Chondrocyte (in vitro differentiated cells): ENCODE data around the gene HRH2. TPM values are rescaled to one million over a fixed set of nuclear protein-coding genes. Genes with fewer than 3 reads are reported as not detected.
"Not testable (repeated sequence)": the region's sequence is repeated elsewhere in the genome, so short reads cannot be mapped to it uniquely, and the experiment has no call there.

Experiments used
- DNase-seq: peaks from one replicate; pipeline ENCODE4 v3.0.0; 2021; ENCODE audit warnings: mixed read lengths, low spot score
- H3K27ac Mint-ChIP-seq: one replicate; pipeline ENCODE4 v1.8.0; 2021; ENCODE audit warnings: mild to moderate bottlenecking, moderate library complexity, mixed read lengths; ENCODE audit not compliant: unreplicated experiment
- H3K27me3 Mint-ChIP-seq: 2 replicates; pipeline ENCODE4 v1.8.0; 2021; ENCODE audit warnings: low read depth, mixed read lengths
- H3K36me3 Mint-ChIP-seq: 2 replicates; pipeline ENCODE4 v1.8.0; 2021; ENCODE audit warnings: low read depth, mixed read lengths
- H3K4me1 Mint-ChIP-seq: 2 replicates; pipeline ENCODE4 v1.8.0; 2021; ENCODE audit warnings: low read depth, mild to moderate bottlenecking, mixed read lengths
- H3K4me3 Mint-ChIP-seq: one replicate; pipeline ENCODE4 v1.8.0; 2021; ENCODE audit warnings: mild to moderate bottlenecking, moderate library complexity, mixed read lengths; ENCODE audit not compliant: unreplicated experiment
- H3K9me3 Mint-ChIP-seq: 2 replicates; pipeline ENCODE4 v1.8.0; 2021; ENCODE audit warnings: low read depth, mixed read lengths
- total RNA-seq: library from RNA; stranded (reverse); gene quantifications from 3 replicates; pipeline ENCODE4 v1.2.1, GENCODE V29; 2021
- TF ChIP-seq, protein P1 (sequence below): fragments of 200-600 bp; sonication (generic); IDR thresholded peaks from 2 replicates; pipeline ENCODE4 v1.5.0; 2021; ENCODE audit warnings: antibody characterized with exemption, mild to moderate bottlenecking, moderate library complexity

Gene HRH2
- total RNA-seq, 1 donor from 2014 or later = 0.30 TPM

DNA sequence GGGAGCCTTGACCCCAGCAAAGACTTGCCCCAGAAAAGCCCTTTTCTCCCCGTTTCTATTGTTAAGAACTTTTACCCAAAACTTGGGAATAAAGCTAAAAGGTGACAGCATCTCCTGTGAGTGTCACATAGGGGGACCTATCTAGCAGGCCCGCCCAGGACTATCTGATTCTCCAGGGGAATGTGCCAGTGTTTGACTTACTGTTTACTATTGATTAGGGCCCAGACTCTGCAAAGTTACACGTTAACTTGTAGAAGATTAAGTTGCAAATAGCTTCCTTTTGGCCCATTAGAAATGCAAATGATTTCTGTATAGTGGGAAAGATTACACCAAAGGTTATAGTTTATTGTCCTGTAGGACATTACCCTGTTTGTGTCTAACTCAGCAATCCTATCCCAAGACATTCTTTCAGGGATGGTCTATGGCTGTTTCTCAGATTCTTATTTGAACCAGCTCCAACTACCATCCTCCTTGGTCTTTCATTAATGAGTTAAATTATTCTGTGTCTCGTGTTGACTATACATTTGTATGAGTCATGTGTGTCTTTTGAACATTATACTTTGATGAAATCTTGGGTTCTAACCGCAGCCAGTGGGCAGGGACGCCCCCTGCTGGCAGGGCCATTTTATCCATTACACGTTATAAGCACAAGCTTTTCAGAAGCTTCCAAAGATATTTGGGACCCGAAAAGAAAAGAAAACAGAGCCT is 60.7 kb downstream of the HRH2 start:
- H3K36me3 Mint-ChIP-seq = peaks cover 2% of the 10 kb centered on the region
- peaks cover 12% of the 10 kb centered on the region for H3K9me3 Mint-ChIP-seq
- no peak overlapping the region for H3K27ac Mint-ChIP-seq
- TF ChIP-seq, protein P1, sequence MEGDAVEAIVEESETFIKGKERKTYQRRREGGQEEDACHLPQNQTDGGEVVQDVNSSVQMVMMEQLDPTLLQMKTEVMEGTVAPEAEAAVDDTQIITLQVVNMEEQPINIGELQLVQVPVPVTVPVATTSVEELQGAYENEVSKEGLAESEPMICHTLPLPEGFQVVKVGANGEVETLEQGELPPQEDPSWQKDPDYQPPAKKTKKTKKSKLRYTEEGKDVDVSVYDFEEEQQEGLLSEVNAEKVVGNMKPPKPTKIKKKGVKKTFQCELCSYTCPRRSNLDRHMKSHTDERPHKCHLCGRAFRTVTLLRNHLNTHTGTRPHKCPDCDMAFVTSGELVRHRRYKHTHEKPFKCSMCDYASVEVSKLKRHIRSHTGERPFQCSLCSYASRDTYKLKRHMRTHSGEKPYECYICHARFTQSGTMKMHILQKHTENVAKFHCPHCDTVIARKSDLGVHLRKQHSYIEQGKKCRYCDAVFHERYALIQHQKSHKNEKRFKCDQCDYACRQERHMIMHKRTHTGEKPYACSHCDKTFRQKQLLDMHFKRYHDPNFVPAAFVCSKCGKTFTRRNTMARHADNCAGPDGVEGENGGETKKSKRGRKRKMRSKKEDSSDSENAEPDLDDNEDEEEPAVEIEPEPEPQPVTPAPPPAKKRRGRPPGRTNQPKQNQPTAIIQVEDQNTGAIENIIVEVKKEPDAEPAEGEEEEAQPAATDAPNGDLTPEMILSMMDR = peak; percentile 77
- no peaks in the 10 kb centered on the region for H3K27me3 Mint-ChIP-seq
- H3K4me1 Mint-ChIP-seq = no peaks in the 10 kb centered on the region
- H3K4me3 Mint-ChIP-seq = no peak overlapping the region
- DNase-seq = no peak

DNA sequence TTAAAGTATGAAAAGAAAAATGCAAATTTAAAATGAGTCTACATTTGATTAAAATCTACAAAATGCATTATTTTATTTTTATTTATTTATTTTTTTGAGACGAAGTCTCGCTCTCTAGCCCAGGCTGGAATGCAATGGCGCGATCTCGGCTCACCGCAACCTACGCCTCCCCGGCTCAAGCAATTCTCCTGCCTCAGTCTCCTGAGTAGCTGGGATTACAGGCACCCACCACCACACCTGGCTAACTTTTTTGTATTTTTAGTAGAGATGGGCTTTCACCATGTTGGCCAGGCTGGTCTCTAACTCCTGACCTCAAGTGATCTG is 61.2 kb downstream of the HRH2 start:
- not testable (repeated sequence) for H3K36me3 Mint-ChIP-seq, H3K4me3 Mint-ChIP-seq, H3K27me3 Mint-ChIP-seq, H3K27ac Mint-ChIP-seq, H3K4me1 Mint-ChIP-seq, DNase-seq
- TF ChIP-seq, protein P1 = peak; percentile 22
- peaks cover 12% of the 10 kb centered on the region for H3K9me3 Mint-ChIP-seq

DNA sequence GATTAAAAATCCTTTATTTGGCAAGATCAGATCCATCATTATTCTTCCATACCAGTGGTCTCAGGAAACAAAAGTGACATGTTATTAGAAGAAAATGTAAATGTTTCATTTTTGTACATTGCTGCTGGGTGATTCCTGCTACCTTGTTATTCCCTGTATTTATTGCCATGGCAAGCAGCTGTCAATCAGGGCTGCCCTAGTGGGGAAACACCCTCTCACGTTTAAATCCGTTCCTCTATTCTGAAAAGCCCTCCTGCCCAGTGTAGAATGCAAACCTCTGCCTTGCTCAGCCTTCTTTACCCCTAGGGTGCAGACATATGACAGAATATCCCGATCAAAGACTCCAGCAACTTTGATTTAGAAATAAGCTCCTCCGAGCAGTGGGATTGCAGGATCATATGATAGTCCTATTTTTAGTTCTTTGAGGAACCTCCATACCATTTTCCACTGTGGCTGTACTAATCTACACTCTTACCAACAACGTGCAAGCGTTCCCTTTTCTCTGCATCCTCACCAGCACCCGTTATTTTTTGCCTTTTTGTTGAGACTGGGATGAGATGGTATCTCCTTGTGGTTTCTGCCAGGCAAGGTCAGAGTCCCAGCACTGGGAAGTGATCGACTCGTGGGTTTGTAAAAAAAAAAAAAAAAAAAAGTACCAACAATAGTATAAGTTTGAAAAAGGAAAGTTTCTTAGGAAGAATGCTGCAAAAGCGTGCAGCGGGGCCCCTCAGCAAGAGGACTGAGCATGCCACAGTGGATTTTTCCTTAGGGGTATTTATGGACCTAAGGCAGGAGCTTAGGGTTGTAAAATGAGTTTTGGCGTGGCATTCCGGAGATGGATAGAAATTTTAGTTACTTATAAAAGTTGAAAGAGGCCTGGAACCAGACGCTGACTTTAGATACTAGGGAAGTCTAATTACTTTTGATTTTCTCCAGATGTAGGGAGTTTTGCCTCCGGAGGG is 66.7 kb downstream of the HRH2 start:
- TF ChIP-seq, protein P1 = no peak
- no peaks in the 10 kb centered on the region for H3K36me3 Mint-ChIP-seq
- H3K4me3 Mint-ChIP-seq = no peak overlapping the region
- peaks cover 4% of the 10 kb centered on the region for H3K4me1 Mint-ChIP-seq
- DNase-seq = no peak
- no peak overlapping the region for H3K27ac Mint-ChIP-seq
- peaks cover 2% of the 10 kb centered on the region for H3K9me3 Mint-ChIP-seq
- H3K27me3 Mint-ChIP-seq = peaks cover 14% of the 10 kb centered on the region

DNA sequence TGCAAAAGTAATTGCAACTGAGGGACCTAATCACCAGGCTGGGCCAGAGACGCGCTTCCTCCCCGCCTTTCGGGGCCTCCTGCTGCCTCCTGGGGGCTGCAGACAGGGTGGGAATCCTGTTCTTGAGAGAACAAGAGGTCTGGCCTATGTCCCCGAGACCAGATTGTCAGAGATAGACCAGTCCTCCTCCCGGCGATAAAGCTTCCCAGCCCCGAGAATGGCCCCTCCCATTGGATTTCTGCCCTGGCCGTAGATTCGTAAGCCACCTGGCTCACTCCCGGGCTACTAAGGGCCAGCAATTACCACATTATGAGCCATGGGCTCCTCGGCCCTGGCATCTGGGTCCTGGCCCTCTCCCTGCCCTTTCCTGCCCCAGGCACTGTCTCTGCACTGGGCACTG is 70.4 kb downstream of the HRH2 start:
- no peak for DNase-seq
- H3K27ac Mint-ChIP-seq = no peak overlapping the region
- TF ChIP-seq, protein P1 = no peak
- H3K9me3 Mint-ChIP-seq = peaks cover 8% of the 10 kb centered on the region
- H3K36me3 Mint-ChIP-seq = no peaks in the 10 kb centered on the region
- peaks cover 33% of the 10 kb centered on the region for H3K27me3 Mint-ChIP-seq
- H3K4me1 Mint-ChIP-seq = peaks cover 7% of the 10 kb centered on the region
- no peak overlapping the region for H3K4me3 Mint-ChIP-seq
